Ishikawa (cell line): Measurements from ENCODE around the gene B4GAT1.
A peak's percentile ranks its signal among the peaks of the same experiment; 100 is the strongest.

ENCODE experiments used
- CEBPB ChIP-seq: IDR thresholded peaks from 2 replicates; pipeline ENCODE4 v1.6.1; 2012
- CREB1 ChIP-seq: IDR thresholded peaks from 2 replicates; pipeline ENCODE4 v1.6.1; 2012; ENCODE audit warnings: low read depth
- EGR1 ChIP-seq: IDR thresholded peaks from 2 replicates; pipeline ENCODE4 v1.6.1; 2012
- EP300 ChIP-seq: IDR thresholded peaks from 2 replicates; pipeline ENCODE4 v1.6.1; 2012; ENCODE audit warnings: borderline replicate concordance
- FOXM1 ChIP-seq: IDR thresholded peaks from 2 replicates; pipeline ENCODE4 v1.6.1; 2012; ENCODE audit warnings: low read depth, borderline replicate concordance
- MAX ChIP-seq: IDR thresholded peaks from 2 replicates; pipeline ENCODE4 v1.6.1; 2012
- NFIC ChIP-seq: IDR thresholded peaks from 2 replicates; pipeline ENCODE4 v1.6.1; 2012
- RAD21 ChIP-seq: IDR thresholded peaks from 2 replicates; pipeline ENCODE4 v1.6.1; 2012; ENCODE audit warnings: low read depth
- REST ChIP-seq: IDR thresholded peaks from 2 replicates; pipeline ENCODE4 v1.6.1; 2012; ENCODE audit warnings: low read depth, mild to moderate bottlenecking
- TAF1 ChIP-seq: IDR thresholded peaks from 2 replicates; pipeline ENCODE4 v1.6.1; 2012; ENCODE audit warnings: low read depth, mild to moderate bottlenecking
- TCF12 ChIP-seq: IDR thresholded peaks from 2 replicates; pipeline ENCODE4 v1.6.1; 2012; ENCODE audit warnings: low read depth
- TEAD4 ChIP-seq: IDR thresholded peaks from 2 replicates; pipeline ENCODE4 v1.6.1; 2012
- USF1 ChIP-seq: IDR thresholded peaks from 2 replicates; pipeline ENCODE4 v1.6.1; 2012
- YY1 ChIP-seq: IDR thresholded peaks from 2 replicates; pipeline ENCODE4 v1.6.1; 2012; ENCODE audit warnings: low read depth
- ZBTB7A ChIP-seq: IDR thresholded peaks from 2 replicates; pipeline ENCODE4 v1.6.1; 2012; ENCODE audit warnings: low read depth

The B4GAT1 gene

GRCh38 chr11:66365711-66366619 is 18.5 kb upstream of the B4GAT1 start:
- TF ChIP-seq EGR1 (no peak), USF1 (no peak), TAF1 (no peak), MAX (no peak), RAD21 (no peak), YY1 (no peak), EP300 (no peak), NFIC (no peak), TCF12 (no peak), REST (no peak), ZBTB7A (no peak), TEAD4 (no peak), CEBPB (no peak), CREB1 (no peak), FOXM1 (no peak)

GRCh38 chr11:66365166-66365565 is 17.7 kb upstream of the B4GAT1 start:
- TF ChIP-seq TEAD4: no peak
- TF ChIP-seq ZBTB7A: no peak
- TF ChIP-seq RAD21: no peak
- no peak for TF ChIP-seq CREB1
- no peak for TF ChIP-seq USF1
- TF ChIP-seq YY1: no peak
- no peak for TF ChIP-seq EGR1
- TF ChIP-seq TCF12: no peak
- TF ChIP-seq CEBPB: no peak
- TF ChIP-seq EP300: no peak
- TF ChIP-seq MAX: no peak
- TF ChIP-seq TAF1: no peak

GRCh38 chr11:66363805-66364535 is 16.5 kb upstream of the B4GAT1 start:
- no peak for TF ChIP-seq EP300
- no peak for TF ChIP-seq CREB1
- TF ChIP-seq TAF1: no peak
- TF ChIP-seq CEBPB: no peak
- TF ChIP-seq RAD21: peak; percentile 43; the same call in 1 of the 2 replicates
- 0 out of 2 replicates have a peak, but pooled peaks have one; percentile 48 for TF ChIP-seq YY1
- no peak for TF ChIP-seq USF1
- no peak for TF ChIP-seq MAX
- TF ChIP-seq TEAD4: no peak
- no peak for TF ChIP-seq NFIC
- no peak for TF ChIP-seq TCF12
- no peak for TF ChIP-seq FOXM1
- TF ChIP-seq REST: no peak

- TF ChIP-seq EGR1: no peak
Measured at GRCh38 chr11:66363187-66363601, 15.8 kb upstream of the B4GAT1 start.
